ENCODE measurements around the gene KLF12. TPM values are rescaled to one million over a fixed set of nuclear protein-coding genes. Genes with fewer than 3 reads are reported as not detected.

KLF12 gene
- total RNA-seq, 1 experiment from 2014 or later: 9.7 TPM

DNA sequence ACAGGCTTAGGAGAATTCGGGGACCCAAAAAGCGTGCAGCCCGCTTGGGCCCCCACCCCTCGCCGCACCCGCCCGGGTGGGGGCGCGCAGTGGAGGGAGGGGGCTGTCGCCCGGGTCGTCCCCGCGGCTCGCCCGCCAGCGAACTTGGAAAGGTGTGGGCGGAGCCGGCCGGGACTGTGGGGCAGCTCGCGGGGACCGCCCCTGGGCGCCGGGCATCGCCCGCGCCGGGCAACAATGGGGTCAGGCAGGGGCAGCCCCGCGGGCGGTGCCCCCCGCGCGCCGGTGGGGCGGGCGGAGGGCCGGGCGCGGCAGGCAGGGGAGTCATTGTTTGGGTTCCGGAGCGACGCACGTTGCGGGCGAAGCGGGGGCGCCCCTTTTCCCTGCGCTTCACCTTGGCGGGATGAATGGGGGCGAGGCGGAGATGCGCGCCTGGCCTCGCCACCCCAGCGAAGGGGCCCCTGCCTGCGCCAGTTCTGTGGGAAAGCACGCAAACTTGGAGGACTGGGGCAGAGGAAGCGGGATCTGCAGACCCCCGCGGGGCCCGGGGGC lies 647 bp upstream of the KLF12 start:
- Histone ChIP-seq H3K56ac (ENCODE audit: insufficient read length, low read depth, low read length) (no peak overlapping the region), H4K5ac (ENCODE audit: insufficient read length, low read depth, low read length) (no peak overlapping the region), H3K14ac (ENCODE audit: insufficient read depth, low read length) (peak overlapping the region; percentile 88; the same call in 1 of the 2 replicates), H2BK20ac (ENCODE audit: low read depth, low read length, poor library complexity, severe bottlenecking) (no peak overlapping the region), H3K27ac (ENCODE audit: insufficient read length, low read depth, low read length) (no peak overlapping the region), H2BK15ac (ENCODE audit: low read depth, low read length) (no peak overlapping the region), H3K4me2 (ENCODE audit: insufficient read depth, insufficient read length, low read length) (peak overlapping the region; percentile 29), H3K9me3 (ENCODE audit: control insufficient read depth, low read depth, low read length) (no peaks in the 10 kb centered on the region), H3K79me2 (ENCODE audit: insufficient read depth, low read length) (peaks cover 3% of the 10 kb centered on the region; the same call in 1 of the 2 replicates), H3K4ac (ENCODE audit: low read depth, low read length) (no peak overlapping the region), H4K8ac (replicated peaks; ENCODE audit: insufficient read length, low read depth, low read length) (no peak overlapping the region), H3K4me1 (ENCODE audit: insufficient read depth, low read length) (peaks cover 2% of the 10 kb centered on the region; the same call in 1 of the 2 replicates), H2AFZ (ENCODE audit: low read length) (no peak overlapping the region), H2BK120ac (ENCODE audit: low read depth, low read length, poor library complexity, severe bottlenecking) (no peak overlapping the region), H4K20me1 (ENCODE audit: control insufficient read depth, insufficient read depth, insufficient read length) (no peaks in the 10 kb centered on the region), H3K27me3 (ENCODE audit: insufficient read depth, low read length) (no peaks in the 10 kb centered on the region), H2BK12ac (ENCODE audit: insufficient read length, low read depth, low read length) (no peak overlapping the region), H3K79me1 (ENCODE audit: insufficient read depth, low read depth, low read length, poor library complexity, severe bottlenecking) (no peaks in the 10 kb centered on the region), H3K9ac (ENCODE audit: extremely low read depth, insufficient read length, low read length) (peak overlapping the region; percentile 61), H2AK5ac (ENCODE audit: insufficient read length, low read length) (no peak overlapping the region), H4K91ac (ENCODE audit: insufficient read length, low read depth, low read length) (no peak overlapping the region), H3K18ac (ENCODE audit: insufficient read length, low read depth, low read length) (peak overlapping the region; percentile 79), H3K23ac (ENCODE audit: insufficient read length, low read depth, low read length) (no peak overlapping the region), H3T11ph (ENCODE audit: low read length) (no peak overlapping the region), H3K23me2 (ENCODE audit: insufficient read length, low read depth, low read length, poor library complexity, severe bottlenecking) (peaks cover 16% of the 10 kb centered on the region), H2BK5ac (ENCODE audit: insufficient read length, low read length) (no peak overlapping the region)
- H3K36me3 Mint-ChIP-seq (ENCODE audit: insufficient read depth in 1 of 3, low read depth in 3 of 3): no peaks in the 10 kb centered on the region
- no peak for DNase-seq
- TF ChIP-seq, protein P1, sequence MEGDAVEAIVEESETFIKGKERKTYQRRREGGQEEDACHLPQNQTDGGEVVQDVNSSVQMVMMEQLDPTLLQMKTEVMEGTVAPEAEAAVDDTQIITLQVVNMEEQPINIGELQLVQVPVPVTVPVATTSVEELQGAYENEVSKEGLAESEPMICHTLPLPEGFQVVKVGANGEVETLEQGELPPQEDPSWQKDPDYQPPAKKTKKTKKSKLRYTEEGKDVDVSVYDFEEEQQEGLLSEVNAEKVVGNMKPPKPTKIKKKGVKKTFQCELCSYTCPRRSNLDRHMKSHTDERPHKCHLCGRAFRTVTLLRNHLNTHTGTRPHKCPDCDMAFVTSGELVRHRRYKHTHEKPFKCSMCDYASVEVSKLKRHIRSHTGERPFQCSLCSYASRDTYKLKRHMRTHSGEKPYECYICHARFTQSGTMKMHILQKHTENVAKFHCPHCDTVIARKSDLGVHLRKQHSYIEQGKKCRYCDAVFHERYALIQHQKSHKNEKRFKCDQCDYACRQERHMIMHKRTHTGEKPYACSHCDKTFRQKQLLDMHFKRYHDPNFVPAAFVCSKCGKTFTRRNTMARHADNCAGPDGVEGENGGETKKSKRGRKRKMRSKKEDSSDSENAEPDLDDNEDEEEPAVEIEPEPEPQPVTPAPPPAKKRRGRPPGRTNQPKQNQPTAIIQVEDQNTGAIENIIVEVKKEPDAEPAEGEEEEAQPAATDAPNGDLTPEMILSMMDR (conservative IDR thresholded peaks at IDR 0.05): no peak
- peaks cover 9 to 12% of the 10 kb centered on the region in 2 experiments for H3K4me1 Mint-ChIP-seq
- no CpG with 5 or more reads among the region's 63 CpGs for WGBS (ENCODE audit: extremely low coverage, insufficient read length, low lambda C conversion rate)
- peak overlapping the region in 1 of 2 experiments; percentile 82; a peak in 3 of 5 replicates for H3K4me3 Mint-ChIP-seq
- peaks cover 9% of the 10 kb centered on the region for H3K27me3 Mint-ChIP-seq (ENCODE audit: low read depth)
- no peaks in the 10 kb centered on the region for H3K9me3 Mint-ChIP-seq
- no peak overlapping the region for H3K27ac Mint-ChIP-seq

Measured in H9 (cell line).